NCI-H526 (cell line): ENCODE data around the gene CDV3.

Experiments used
- DNase-seq, 2 experiments: peaks; one replicate each; lab custom pipeline; 2025; lab: John Stamatoyannopoulos, UW

Gene CDV3

DNA sequence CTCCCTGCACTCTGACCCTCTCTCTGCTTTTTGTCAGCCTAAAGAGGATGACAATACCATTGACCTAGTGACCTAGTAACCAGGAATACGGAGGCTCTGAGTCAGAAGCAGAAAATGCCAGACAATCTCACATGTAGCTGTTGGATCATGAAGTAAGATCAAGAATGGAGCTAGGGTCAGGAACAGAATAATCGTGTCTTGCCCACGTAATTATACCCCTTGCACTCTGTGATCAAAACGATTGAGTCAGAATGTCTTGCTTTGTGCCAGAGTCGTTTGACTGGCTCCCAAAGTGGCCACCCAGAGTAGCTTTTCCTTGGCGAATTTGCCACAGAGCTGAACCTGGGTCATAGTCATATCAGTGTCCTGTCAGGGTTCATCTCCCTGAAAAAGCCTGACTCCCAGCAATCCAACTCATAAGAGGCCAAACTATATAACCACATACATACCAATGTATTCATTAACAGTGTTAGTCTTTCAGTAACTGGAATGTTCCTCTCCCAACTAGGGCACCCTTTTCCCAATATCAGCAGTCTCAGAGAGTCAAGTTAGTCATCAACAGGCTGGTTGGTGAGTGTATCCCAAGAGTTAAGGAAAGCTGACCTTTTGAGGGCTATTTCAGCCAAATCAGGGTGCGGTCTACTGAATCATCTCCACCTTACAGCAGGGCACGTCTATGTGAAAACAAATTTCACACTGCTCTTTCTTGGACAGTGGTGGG is 5.0 kb upstream of the CDV3 start:
- no peak for DNase-seq

DNA sequence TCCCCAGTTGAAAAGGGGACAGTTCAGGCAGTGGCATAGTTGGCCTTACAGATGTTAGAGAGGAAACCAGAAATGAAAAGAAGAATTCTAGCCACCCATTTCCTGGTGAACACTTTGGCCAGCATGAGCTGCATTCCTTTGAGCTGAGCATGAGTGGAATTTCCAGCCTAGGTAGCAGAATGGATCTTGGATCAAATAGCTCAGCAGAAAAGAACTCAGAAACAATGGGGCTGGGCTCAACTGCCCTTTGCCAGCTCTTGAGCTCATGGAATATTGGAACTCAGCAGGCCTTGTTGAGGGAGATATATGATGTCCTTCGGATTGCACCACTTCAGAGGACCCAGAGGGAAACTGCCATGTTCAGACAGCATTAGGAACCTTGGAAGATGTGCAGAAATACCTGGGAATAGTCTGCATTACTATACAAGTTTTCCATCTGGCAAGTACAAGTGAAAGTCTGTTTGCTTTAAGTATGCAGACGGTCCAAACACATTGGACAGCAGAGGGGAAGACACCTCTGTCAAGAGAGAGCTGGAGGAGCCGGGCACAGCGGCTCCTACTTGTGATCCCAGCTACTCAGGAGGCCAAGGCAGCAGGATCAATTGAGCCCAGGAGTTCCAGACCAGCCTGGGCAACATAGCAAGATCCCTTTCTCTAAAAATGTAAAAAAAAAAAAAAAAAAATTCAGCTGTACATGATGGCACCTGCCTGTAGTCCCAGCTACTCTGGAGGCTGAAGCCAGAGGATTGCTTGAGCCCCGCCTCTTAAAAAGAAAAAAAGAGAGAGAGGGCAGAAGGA is 3.1 kb upstream of the CDV3 start:
- no peak for DNase-seq

DNA sequence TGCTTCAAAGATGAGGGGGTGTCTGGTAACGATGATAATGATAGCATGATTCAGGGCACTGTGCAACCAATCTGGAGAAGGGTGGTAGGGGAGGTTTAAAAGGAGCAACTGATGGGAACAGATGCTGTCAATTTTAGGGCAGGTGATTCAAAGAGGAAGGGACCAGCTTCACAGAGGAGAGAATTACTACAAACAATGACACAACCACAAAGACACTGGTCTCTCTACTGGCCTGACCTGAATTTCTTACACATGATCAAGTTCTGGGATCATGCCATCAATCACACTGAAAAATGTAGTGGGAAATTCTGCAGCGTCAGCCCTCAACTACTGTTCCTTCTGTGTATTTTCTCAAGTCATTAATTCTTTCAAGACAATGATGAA is 2.6 kb upstream of the CDV3 start:
- no peak for DNase-seq

- no peak for DNase-seq
Observed at GRCh38 chr3:133572158-133573053, 1.1 kb upstream of the CDV3 start.

DNA sequence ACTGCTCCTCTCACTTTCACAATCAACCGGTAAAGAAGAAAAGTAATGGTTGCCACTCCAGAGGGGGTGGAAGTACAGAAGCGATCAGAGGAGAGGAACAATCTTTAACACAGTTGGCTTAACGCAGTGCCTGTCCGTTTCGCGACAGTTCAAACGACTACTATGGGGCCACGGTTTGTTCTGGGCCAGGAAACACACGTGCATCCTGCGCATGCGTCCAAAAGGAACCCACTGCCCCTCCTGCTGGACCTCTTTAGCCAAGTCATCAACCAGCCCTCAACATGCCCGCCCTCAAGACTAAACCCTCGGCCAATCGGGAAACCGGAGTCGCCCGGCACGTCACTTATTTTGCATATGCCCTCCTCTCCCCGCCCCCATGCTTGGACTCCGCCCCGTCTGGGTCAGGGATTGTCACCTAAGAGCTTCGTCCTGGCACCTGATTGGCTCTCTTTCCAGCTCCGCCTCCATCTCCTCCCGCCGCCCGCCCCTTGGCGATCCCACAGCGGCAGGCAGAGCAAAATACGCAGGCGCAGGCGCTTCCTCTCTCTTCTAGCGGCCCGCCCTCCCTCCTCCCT is 345 bp upstream of the CDV3 start:
- DNase-seq: no peak

GRCh38 chr3:133574260-133574881 is 885 bp downstream of the CDV3 start:
- DNase-seq: no peak

DNA sequence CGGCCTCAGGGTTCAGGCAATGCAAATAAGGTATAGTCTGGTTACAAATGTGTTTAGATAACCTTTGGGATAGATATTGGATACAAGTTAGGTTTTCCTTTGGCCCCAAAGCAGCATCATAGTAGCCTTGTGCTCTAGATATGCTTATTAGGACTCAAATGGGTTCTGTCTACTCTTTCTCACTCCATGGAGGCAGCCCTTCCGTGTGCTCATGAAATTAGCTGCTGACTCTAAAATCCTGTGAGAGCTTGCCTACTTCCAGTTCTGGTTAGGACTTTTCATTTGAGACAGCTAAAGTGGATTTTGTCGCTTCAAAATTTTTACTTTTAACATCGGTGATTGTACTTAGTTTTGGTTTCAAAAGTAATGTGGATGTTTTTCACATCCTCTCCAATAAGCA is 1.6 kb downstream of the CDV3 start:
- DNase-seq: no peak

DNA sequence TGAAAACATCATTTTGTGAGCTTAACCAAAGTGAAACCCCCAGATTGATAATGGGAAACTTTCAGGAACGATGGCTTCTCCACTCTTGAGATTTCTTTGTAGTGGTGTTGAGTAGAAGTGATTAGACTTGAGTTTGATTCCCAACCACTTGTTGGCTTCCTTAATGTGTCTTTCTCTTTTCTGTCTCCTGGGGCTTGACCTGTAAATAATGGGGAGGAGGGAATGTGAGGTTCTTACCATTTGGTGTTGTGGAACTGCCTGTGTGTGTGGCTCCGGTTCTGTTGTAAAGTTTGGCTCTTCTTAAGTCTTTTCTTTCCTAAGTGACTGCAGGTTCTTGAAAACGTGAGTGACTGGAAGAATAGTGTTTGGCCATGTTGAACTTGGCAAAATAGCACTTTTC is 2.7 kb downstream of the CDV3 start:
- DNase-seq: no peak

DNA sequence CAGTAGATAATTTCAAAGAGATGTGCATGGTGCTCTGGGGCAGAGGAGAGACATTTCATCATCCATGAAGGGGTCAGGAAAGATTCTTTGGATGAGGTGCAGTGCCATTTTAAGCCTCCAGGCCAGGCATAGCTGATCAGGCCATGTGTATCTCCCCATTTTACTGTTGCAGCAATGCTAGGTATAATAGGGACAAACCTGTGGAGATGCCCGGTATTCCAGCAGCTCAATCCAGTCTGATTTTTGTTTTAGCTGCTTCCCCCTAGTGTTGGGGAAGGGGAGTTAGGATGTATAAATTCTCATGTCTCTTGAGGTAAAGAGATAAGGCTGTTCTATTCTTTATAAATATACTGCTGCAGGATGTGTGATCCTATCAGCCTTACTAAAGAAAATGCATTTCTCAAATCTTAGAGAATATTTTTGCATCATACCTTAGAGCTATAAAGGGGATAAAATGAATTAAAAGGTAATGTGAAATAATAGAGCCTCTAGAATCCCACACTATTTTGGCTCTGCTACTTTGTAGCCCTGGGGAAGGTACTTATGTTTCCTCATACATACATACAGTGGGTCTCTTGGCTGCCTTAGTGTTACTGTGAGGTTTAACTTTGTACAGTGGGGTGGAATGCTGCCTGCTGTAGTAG is 5.2 kb downstream of the CDV3 start:
- no peak for DNase-seq

DNA sequence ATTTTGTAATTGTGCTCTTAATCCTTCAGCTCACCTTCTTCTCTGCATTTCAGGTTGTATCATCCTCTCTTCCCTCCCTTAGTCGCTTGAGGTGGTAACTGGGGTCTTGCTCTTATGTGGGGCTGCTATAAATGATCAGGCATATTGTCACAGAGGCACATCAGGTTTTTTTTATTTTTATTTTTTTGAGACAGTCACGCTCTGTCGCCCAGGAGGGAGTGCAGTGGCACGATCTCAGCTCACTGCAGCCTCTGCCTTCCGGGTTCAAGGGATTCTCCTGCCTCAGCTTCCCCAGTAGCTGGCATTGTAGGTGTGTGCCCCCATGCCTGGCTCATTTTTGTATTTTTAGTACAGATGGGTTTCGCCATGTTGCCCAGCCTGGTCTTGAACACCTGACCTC is 9.9 kb downstream of the CDV3 start:
- DNase-seq: no peak

DNA sequence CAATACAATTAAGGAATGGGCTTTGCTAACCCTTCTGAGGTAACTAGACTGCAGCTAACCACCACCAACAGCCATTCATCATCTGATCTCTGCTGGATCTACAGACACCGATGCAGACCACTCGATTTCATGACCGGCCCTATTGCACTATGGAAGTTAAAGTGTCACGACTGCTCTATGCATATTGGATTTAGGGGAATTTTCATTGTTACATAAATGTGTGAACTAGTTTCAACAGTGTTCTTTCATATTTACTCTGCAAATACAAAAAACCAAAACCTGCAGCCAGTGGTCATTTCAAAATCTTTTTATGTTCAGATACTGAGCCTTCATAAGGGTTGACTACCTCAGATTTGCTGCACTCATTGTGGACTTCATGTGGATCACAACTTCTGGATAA is 14.5 kb downstream of the CDV3 start:
- no peak for DNase-seq

DNA sequence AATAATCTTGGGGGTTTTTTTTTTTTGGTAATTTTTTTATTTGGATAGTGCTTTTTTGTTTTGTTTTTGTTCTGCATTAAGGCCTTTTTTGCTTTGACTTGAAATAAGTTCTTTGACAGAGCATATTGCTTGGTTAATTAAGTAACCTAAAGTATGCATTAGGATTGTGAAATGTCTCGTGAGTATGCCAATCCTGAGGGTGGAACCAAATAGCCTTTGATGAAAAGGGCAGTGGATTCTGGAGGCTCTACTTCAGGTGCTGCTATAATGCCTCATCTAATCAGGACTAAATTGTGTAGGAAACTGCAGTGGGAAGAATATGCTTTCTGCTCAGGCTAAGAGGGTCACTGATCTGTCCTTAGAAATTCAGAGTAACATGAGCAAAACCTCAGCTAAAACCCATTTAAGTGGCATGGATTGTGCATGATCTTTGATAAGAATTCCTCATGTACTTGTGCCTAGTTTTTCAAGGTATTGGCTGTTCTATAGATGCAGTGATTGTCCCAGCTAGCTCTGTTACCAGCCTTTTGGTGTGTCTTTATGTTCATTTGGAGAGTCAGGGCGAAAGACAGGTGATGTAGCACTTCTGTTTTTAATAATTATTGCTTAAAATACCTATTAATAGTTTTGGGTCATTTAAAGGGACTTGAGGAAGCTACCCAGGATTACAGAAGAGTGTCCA is 15.4 kb downstream of the CDV3 start:
- DNase-seq: no peak

DNA sequence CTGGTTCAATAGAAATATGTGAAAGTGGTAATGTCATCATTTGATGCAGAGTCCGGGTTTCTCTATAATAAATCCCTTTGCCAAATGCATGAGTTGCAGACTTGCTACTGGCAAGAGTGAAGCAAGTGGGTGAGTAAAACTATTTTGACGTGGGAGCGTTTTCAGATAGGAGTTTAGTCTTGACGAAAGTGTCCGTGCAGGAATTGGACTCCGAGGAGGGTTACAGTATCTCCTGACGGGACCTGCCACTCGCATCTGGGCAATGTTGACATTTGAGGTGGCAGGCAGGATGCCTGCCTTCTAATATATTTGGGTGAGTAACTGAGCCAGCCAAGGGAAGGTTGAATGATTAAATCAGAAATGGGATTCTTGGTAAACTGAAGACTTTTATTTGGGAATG is 16.0 kb downstream of the CDV3 start:
- DNase-seq: no peak

GRCh38 chr3:133591271-133591742 is 17.8 kb downstream of the CDV3 start:
- DNase-seq: no peak

DNA sequence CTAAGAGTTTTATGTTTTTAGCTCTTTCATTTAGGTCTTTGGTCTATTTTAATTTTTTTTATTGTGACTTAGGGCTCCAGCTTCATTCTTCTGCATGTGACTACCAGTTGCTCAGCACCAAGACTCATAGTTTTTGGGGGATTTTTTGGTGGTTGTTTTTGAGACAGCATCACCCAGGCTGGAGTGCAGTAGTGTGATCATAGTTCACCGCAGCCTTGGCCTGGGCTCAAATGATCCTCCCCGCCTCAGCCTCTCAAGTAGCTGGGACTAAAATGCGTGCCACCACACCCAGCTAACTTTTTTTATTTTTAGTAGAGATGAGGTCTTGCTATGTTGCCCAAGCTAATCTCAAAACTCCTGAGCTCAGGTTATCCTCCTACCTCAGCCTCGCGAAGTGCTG is 19.4 kb downstream of the CDV3 start:
- DNase-seq: no peak

DNA sequence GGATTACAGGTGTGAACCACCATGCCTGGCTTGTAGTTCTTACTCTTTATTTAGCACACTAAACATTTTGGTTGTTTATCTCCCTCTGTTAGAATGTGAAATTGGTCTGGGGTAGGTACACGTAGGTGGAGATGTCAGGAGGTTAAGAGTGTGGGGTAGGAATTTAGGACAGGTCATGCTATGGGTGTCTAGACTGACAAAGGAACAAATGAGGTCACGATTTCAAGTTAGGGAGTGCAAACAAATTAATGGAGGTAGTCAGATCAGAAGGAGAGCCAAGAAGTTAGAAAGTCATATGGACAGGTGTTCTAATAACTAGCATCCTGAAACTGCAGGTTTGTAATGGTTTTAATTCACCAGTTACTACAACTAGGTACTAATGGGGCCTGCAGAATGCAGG is 19.8 kb downstream of the CDV3 start:
- DNase-seq: no peak

DNA sequence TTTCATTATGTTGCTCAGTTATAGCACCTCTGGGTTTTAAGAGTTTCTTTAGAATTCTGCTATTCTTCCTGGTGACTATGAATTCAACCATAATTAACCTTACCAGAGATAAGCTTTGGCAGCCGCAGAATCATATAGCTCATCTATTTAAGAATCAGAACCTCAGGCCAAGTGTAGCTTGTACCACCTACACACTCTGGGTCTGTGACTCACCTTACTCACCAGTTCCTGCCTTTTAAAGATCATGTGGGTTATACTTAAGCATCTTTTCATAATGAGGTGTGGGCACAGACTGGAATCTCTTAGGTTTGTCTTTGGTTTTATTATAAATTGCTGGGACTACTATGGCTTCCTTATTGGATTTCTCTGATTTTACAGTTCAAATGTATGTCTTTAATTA is 21.9 kb downstream of the CDV3 start:
- no peak for DNase-seq

DNA sequence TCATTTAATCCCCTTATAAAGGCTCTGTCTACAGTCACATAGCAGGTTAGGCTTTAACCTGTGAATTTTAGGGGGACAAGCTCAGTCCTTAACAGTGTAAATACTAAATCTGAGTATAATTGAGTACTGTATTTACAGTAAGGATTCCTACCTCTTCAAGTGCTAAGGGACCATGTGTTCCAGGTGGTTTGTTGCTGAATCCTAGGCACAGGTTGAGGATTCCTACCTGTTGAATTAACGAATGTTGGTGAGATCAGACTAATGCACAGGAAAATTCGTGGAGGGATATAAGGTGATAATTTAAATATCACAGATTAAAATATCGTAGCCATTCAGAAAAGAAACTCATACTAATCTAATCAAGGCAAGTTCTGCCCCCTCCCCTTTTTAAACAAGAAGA is 24.9 kb downstream of the CDV3 start:
- DNase-seq: no peak

DNA sequence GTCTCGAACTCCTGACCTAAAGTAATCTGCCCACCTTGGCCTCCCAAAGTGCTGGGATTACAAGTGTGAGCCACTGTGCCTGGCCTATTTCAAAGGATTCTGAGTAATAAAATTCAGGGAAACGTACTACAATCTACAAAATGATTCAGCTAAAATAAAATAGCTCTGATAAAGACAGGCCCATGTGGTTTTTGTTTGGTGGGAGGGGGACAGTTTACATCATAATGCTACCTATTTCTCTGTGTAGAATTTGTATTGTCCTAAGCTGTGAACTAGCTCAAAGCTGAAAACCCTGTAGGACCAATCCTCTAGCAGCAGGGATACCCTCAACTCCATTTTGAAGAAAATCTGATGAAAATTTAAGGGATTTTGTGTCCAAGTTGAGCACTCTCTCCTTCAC is 25.8 kb downstream of the CDV3 start:
- DNase-seq: no peak

DNA sequence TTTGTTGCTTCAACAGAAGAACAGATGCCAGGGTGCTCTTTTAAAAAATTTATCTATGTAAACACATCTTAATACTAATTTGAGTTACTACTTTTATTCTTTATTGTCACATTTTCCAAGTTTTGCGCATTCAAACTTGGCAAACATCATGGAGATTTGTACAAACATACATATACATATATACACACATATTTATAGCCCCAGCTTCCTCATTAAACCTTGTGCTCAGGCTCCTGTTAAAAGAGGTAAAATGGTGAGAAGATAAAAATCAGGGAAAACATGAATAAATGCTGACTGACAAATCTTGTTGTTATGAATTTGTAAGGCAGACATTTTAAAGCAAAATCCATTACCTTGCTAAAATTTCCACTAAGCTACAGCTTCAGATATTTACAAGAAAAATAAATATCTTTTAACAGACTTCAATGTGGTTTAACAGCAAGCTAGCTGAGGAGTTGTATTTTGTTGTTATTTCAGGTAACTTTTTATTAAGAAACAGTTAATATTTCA is 27.1 kb downstream of the CDV3 start:
- DNase-seq: no peak
